Pancreas (tissue), 10 donors: ENCODE data around the gene GCLC. TPM values are rescaled to one million over a fixed set of nuclear protein-coding genes. Genes with fewer than 3 reads are reported as not detected.

Experiments
- ATAC-seq, 4 donors: fragments of 200-7000 bp; cut with Tn5 transposase; one replicate each; pipeline versions ENCODE4 v1.8.0 to v1.9.1; 2020; ENCODE audit warnings: mild to moderate bottlenecking in 4 of 4, moderate library complexity in 4 of 4
- DNase-seq, 6 donors: peaks; one replicate each; pipeline ENCODE4 v3.0.0-alpha.2; 2020
- FAIRE-seq: peaks from 2 replicates; lab custom pipeline; 2012; peaks lifted over from hg19 to GRCh38; lab: Jason Lieb, UNC
- H3K27ac ChIP-seq, 4 donors: fragments of 200-600 bp; sonication (generic); 1 replicate in 3 of 4; 2 replicates in 1 of 4; pipeline versions ENCODE4 v1.5.0 to v1.8.0; 2020
- H3K27me3 ChIP-seq, 4 donors: fragments of 200-600 bp; one replicate each; pipeline ENCODE4 v1.8.0; 2021
- H3K36me3 ChIP-seq, 3 donors: fragments of 200-600 bp; sonication (generic) in 1 of 3; one replicate each; pipeline versions ENCODE4 v1.5.0 to v1.8.0; 2020 to 2021
- H3K4me1 ChIP-seq, 3 donors: fragments of 200-600 bp; one replicate each; pipeline ENCODE4 v1.8.0; 2021
- H3K4me3 ChIP-seq, 4 donors: fragments of 200-600 bp; sonication (generic) in 2 of 4; one replicate each; pipeline versions ENCODE4 v1.5.0 to v1.8.0; 2020 to 2021
- H3K9me3 ChIP-seq, 4 donors: fragments of 200-600 bp; one replicate each; pipeline ENCODE4 v1.8.0; 2021
- CTCF ChIP-seq, 4 donors: fragments of 200-600 bp; sonication (generic) in 3 of 4; IDR thresholded peaks; one replicate each; pipeline versions ENCODE4 v1.5.0 to v1.8.0; 2021; ENCODE audit warnings: antibody characterized with exemption in 4 of 4
- WGBS, 2 donors: extraction: QIAGEN DNeasy Blood & Tissue Kit; methylation state at CpG; one replicate each; pipeline ENCODE4 v1.1.7; 2013; 5-methylcytosine and 5-hydroxymethylcytosine counted together
- intact Hi-C, 3 donors: fragments of 100-400 bp; cut with DNase I; formaldehyde crosslinking; loops; one replicate each; pipeline versions ENCODE4 v1.11.1 to v1.14.2; 2022
- polyA plus RNA-seq, 2 donors: library from polyadenylated mRNA; stranded (reverse); fragments of 200-250 nt; gene quantifications; one replicate each; pipeline ENCODE4 v1.2.3, GENCODE V29; 2013
- total RNA-seq, 6 donors: library from RNA; stranded (reverse); fragmentation: NEBNext Ultra II Directional in 4 of 6; extraction: Animal tissue kit (Norgen Biotek cat#: 25700) in 4 of 6; gene quantifications; one replicate each; pipeline versions ENCODE4 v1.2.1 to v1.2.4, GENCODE V29; 2021 to 2023
- donor health status: healthy with polysubstance abuse.
- donor health status: DM: no; HTN: no; CAD: no; lungs with moderate emphysema.
- donor health status: DM: no; HTN: no; CAD: no.
- donor health status: control.
- donor health status: control.
- donor health status: Bipolar disorder and iron deficiency.
- donor health status: DM: yes; HTN: yes; CAD: no.
- donor health status: DM: no; HTN: no; CAD: no.
- donor health status: DM: no; HTN: no; CAD: no.
- donor health status: DM: yes; HTN: yes; CAD: no.

The GCLC gene
- total and polyA plus RNA-seq, 8 donors: 5.9 to 29.5 (median 16.8) TPM

DNA sequence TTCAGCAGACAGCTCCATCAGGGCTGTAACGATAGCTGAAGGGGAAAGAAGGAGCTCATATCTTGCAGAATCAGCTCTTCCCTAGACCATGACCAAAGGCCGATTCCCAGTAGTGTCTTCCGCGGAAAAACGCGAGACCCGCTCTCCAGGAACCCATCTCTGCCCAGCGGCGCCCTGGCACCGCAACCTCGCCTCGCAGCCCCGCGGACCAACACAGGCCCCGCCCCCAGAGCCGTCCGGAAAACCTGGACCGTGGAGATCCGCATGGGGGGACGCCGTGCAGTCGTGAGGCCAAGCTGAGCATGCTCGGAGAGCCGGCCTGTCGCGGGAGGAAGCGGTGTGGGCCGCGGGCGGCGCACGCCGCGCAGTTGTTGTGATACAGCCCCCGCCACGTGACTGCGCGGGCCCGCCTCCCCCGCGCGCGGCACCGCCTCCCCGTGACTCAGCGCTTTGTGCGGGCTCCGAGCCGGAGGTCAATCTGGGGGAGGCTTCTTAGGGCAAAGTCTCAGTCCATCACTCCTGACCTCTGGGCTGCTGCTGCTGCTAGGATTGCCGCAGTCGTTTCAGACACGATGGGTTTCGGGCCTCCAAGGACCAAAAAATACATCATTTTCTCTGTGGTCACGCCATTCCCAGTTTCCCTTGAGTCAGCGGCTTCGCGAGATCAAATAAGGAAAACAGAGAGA, 3.1 kb upstream of the GCLC start:
- H3K4me1 ChIP-seq: peaks cover 3 to 8% (median 6%) of the 10 kb centered on the region in 3 donors
- DNase-seq: peak; percentile 96 to 98 (median 98)
- no peaks in the 10 kb centered on the region for H3K36me3 ChIP-seq
- 0% methylated on average over 55 to 57 of the region's 57 CpGs for WGBS, 2 donors
- peak; percentile 81 to 91 (median 84) for ATAC-seq
- no peaks in the 10 kb centered on the region for H3K9me3 ChIP-seq
- no peak for FAIRE-seq
- intact Hi-C loops: no loop called here
- TF ChIP-seq CTCF (IDR thresholded peaks at IDR 0.05): no peak
- H3K27me3 ChIP-seq: no peaks in the 10 kb centered on the region
- H3K27ac ChIP-seq: peak overlapping the region; percentile 64 to 82 (median 74)
- peak overlapping the region; percentile 33 to 66 (median 54) for H3K4me3 ChIP-seq

- WGBS, 2 donors: 2 to 3% methylated on average over 12 of the region's 12 CpGs
Measured at GRCh38 chr6:53547166-53547810, 2.4 kb upstream of the GCLC start.

DNA sequence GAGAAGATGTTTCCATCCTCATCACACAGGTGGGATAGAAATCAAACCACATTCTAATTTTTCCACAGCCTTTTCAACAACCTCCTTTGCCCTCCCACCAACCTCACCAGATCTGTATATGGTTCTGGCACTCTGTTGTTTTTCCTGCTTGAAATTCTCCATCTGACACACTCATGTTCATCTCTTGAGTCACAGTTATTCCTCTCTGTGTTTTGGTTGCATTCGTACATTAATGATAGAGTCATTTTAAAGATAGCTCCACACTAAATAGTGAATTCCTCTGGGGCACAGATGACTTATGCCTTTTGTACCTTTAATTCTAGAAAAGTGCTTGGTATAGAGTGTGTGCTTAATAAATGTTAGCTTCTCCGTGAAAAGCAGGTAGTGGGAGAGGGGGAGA, 1.4 kb upstream of the GCLC start:
- no peak for TF ChIP-seq CTCF (IDR thresholded peaks at IDR 0.05)
- ATAC-seq (no peak), FAIRE-seq (no peak), DNase-seq (no peak)
- peak overlapping the region in 2 of 4 donors; percentile 0 to 82 for H3K27ac ChIP-seq
- peaks cover 3 to 14% (median 8%) of the 10 kb centered on the region in 3 donors for H3K4me1 ChIP-seq
- H3K4me3 ChIP-seq: peak overlapping the region in 2 of 4 donors; percentile 52 to 66
- no peaks in the 10 kb centered on the region for H3K9me3 ChIP-seq
- intact Hi-C loops: no loop called here
- no peaks in the 10 kb centered on the region for H3K27me3 ChIP-seq
- H3K36me3 ChIP-seq: no peaks in the 10 kb centered on the region
- 44 to 46% methylated on average over 2 of the region's 2 CpGs for WGBS, 2 donors

More at GRCh38 chr6:53547166-53547810, 2.4 kb upstream of the GCLC start:
- peak overlapping the region; percentile 33 to 66 (median 54) for H3K4me3 ChIP-seq
- H3K27ac ChIP-seq: peak overlapping the region; percentile 40 to 82 (median 72)
- intact Hi-C loops: no loop called here
- ATAC-seq (peak; percentile 7 to 17 (median 11)), FAIRE-seq (no peak), DNase-seq (peak in 3 of 6 donors; percentile 18 to 57 (median 39))
- no peak for TF ChIP-seq CTCF (IDR thresholded peaks at IDR 0.05)
- H3K36me3 ChIP-seq: no peaks in the 10 kb centered on the region
- no peaks in the 10 kb centered on the region for H3K9me3 ChIP-seq
- no peaks in the 10 kb centered on the region for H3K27me3 ChIP-seq
- peaks cover 3 to 14% (median 8%) of the 10 kb centered on the region in 3 donors for H3K4me1 ChIP-seq

GRCh38 chr6:53544217-53544469, 758 bp downstream of the GCLC start:
- Histone ChIP-seq H3K36me3 (no peaks in the 10 kb centered on the region), H3K27ac (peak overlapping the region; percentile 87 to 97 (median 94)), H3K4me3 (peak overlapping the region; percentile 43 to 93 (median 86)), H3K27me3 (no peaks in the 10 kb centered on the region), H3K4me1 (peaks cover 11 to 18% (median 16%) of the 10 kb centered on the region in 3 donors), H3K9me3 (no peaks in the 10 kb centered on the region)
- DNase-seq: peak in 1 of 6 donors; percentile 11
- 0 to 2% methylated on average over 24 of the region's 24 CpGs for WGBS, 2 donors
- ATAC-seq: no peak
- TF ChIP-seq CTCF (IDR thresholded peaks at IDR 0.05): no peak
- intact Hi-C loops: no loop called here
- no peak for FAIRE-seq
